Activated naive CD4-positive, alpha-beta T cell treated with anti-CD3 and anti-CD28 coated beads for 36 hours (primary cell): ENCODE results near the gene FYCO1. TPM values are rescaled to one million over a fixed set of nuclear protein-coding genes. Genes with fewer than 3 reads are reported as not detected.

Experiments
- CTCF ChIA-PET: fragments of 350-600 bp; sonication (Branson Sonifier 250); formaldehyde crosslinking; loops from one replicate; lab custom pipeline; 2021; ENCODE audit warnings: antibody characterized with exemption; lab: Charles Lee
- DNase-seq: peaks from one replicate; pipeline ENCODE4 v3.0.0-alpha.2; 2020
- H3K27ac Mint-ChIP-seq: one replicate; pipeline ENCODE4 v1.8.0; 2021; ENCODE audit warnings: mild to moderate bottlenecking, mixed read lengths
- H3K27me3 Mint-ChIP-seq: one replicate; pipeline ENCODE4 v1.8.0; 2021; ENCODE audit warnings: low read depth, mixed read lengths
- H3K36me3 Mint-ChIP-seq: one replicate; pipeline ENCODE4 v1.8.0; 2021; ENCODE audit warnings: low read depth, mixed read lengths
- H3K4me1 Mint-ChIP-seq: one replicate; pipeline ENCODE4 v1.8.0; 2021; ENCODE audit warnings: low read depth, mixed read lengths
- H3K4me3 Mint-ChIP-seq: one replicate; pipeline ENCODE4 v1.8.0; 2021; ENCODE audit warnings: mild to moderate bottlenecking, moderate library complexity, mixed read lengths
- H3K9me3 Mint-ChIP-seq: one replicate; pipeline ENCODE4 v1.8.0; 2021; ENCODE audit warnings: mixed read lengths
- intact Hi-C: fragments of 100-400 bp; cut with micrococcal nuclease; formaldehyde crosslinking; loops from one replicate; pipeline ENCODE4 v1.15.1; 2023
- total RNA-seq, 2 experiments: library from RNA; stranded (reverse); gene quantifications; one replicate each; pipeline ENCODE4 v1.2.3, GENCODE V29; 2021

The FYCO1 gene
- total RNA-seq, 2 experiments from 2014 or later, result 10.2 to 10.5 TPM

DNA sequence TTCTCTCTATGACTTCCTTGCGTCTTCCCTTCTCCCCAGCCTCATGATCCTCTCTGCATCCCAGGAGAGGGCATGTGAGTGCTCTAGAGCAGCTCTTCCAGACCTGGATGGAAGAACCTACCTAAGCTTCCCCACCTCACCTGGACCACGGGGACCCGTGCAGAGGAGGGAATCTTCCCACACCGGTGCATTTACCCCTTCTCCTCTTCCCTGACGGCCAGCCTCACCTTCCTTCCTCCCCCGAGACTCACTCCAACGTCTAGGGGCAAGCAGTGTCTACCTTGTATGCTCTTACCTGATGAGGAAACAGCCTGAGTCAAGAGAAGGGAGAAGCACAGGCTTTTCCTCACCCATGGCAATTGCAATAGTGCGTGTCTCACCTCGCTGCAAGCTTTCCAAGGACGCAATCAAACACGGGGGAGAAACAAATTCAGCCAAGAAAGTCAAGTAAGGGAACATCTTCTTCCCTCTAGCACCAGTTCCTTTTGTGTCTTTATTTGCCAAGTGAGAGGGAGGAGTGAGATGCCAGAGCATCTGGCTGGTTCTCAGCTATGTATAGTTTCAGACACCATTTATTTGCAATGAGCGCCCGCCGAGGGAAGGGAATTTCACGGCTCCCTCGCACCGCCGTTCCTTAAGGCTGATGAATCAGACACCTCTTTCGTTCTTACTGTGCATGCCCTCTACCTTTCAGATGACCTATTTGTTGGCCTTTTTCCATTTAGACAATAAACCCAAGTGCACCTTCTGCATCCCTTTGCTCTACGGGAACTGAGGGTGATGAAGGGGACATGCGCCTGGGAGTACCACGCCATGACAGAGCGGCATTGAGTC, 111.0 kb downstream of the FYCO1 start:
- peaks cover 24% of the 10 kb centered on the region for H3K4me1 Mint-ChIP-seq
- no peak overlapping the region for H3K4me3 Mint-ChIP-seq
- intact Hi-C loops, result no loop called here
- H3K27ac Mint-ChIP-seq, result no peak overlapping the region
- peaks cover 4% of the 10 kb centered on the region for H3K27me3 Mint-ChIP-seq
- CTCF ChIA-PET, result no interaction called here
- H3K9me3 Mint-ChIP-seq, result no peaks in the 10 kb centered on the region
- H3K36me3 Mint-ChIP-seq, result no peaks in the 10 kb centered on the region
- no peak for DNase-seq

DNA sequence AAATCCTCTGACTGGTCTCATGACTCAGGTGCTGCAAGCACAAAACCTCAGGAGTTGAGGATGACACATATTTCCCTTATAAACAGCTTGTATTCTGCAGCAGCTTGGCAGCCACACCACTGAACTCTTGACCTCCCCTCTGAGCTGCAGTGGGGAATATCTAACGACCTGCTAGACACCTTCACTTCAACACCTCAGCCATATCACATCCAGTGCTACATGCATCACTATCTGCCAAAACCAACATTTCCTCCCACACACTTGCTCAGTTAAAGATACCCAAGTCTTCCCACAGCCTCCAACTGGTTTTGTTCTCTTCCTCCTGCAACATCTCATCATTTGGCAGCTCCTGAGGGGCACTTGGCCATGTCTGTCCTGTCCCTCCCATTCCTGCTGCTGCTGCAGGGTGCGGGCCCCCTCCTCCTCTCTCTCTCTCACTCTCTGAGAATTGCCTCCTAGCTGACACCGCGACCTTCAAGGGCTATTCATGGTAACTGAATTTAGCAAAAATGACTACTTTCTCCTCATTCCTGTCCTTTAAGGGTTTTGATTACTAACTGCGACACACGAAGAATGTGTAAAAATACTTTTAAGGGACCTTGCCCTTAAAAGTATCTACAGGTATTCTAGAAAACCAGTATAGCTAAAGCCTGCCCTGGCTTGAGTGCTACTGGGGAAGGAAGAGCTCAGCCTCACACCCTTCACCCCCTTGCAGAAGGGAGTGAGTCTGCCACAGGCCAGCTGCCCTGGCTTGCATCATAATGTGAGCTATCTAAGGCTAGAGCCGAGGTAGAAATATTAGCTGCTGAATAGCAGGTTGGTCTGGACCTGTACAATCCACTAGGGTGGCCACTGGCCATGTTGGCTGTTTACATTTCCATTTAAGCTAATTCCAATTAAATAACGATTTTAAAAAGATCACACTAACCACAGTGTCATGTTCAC, 114.3 kb downstream of the FYCO1 start:
- H3K27ac Mint-ChIP-seq, result no peak overlapping the region
- peak; percentile 49 for DNase-seq
- intact Hi-C loops, result loop anchor here (1.0 kb wide), 1 partner anchor 20 kb away; no protein-coding TSS in a partner anchor
- H3K4me1 Mint-ChIP-seq, result peaks cover 14% of the 10 kb centered on the region
- CTCF ChIA-PET, result interaction anchor here (0.9 to 1.7 kb wide), 3 partner anchors 38 to 198 kb away, joined by 3 to 4 read pairs (median 4); no protein-coding TSS in a partner anchor
- no peak overlapping the region for H3K4me3 Mint-ChIP-seq
- peaks cover 6% of the 10 kb centered on the region for H3K27me3 Mint-ChIP-seq
- no peaks in the 10 kb centered on the region for H3K9me3 Mint-ChIP-seq
- no peaks in the 10 kb centered on the region for H3K36me3 Mint-ChIP-seq

DNA sequence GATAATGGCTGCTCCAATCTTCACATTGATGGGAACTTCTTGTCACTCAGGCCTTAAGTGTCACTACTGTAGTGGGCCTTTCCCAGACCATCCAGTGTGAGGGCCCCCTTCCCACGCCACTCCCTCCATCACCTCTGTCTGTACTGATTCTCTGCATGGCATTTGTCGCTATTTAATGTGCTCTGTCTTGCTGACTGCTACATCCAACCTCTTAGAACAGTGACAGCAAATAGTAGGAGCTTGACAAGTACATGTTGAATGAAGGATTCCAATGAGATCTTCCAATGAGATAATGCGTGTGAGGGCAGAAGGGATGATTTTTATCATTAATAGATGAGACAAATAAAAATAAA, 114.9 kb downstream of the FYCO1 start:
- H3K9me3 Mint-ChIP-seq, result no peaks in the 10 kb centered on the region
- intact Hi-C loops, result loop anchor here (1.0 kb wide), 1 partner anchor 19 kb away; no protein-coding TSS in a partner anchor
- H3K4me1 Mint-ChIP-seq, result peaks cover 14% of the 10 kb centered on the region
- no peaks in the 10 kb centered on the region for H3K36me3 Mint-ChIP-seq
- CTCF ChIA-PET, result interaction anchor here (1.4 to 1.7 kb wide), 2 partner anchors 39 to 198 kb away, joined by 4 read pairs; no protein-coding TSS in a partner anchor
- H3K4me3 Mint-ChIP-seq, result no peak overlapping the region
- DNase-seq, result no peak
- no peak overlapping the region for H3K27ac Mint-ChIP-seq
- H3K27me3 Mint-ChIP-seq, result peaks cover 9% of the 10 kb centered on the region

DNA sequence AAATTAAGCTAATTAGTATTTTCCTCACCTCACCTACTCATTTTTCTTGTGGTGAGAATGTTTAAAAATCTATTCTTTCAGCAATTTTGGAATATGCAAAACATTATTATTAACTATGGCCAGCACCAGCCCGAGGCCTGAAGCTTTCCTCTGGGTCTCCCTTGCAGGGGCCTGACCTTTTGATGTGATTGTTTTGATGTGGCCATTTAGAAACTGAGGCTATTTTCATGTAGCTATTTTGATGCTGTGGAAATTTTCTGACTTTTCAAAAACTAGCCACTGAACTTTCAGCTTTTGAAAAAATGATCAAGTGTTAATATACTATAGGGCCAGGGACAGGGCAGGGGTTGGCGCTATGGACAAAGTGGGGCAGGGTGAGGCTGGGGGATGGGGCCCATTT, 117.5 kb downstream of the FYCO1 start:
- H3K9me3 Mint-ChIP-seq, result peaks cover 4% of the 10 kb centered on the region
- no peak overlapping the region for H3K4me3 Mint-ChIP-seq
- no peaks in the 10 kb centered on the region for H3K36me3 Mint-ChIP-seq
- no peak overlapping the region for H3K27ac Mint-ChIP-seq
- peaks cover 14% of the 10 kb centered on the region for H3K4me1 Mint-ChIP-seq
- no peak for DNase-seq
- peaks cover 12% of the 10 kb centered on the region for H3K27me3 Mint-ChIP-seq
- CTCF ChIA-PET, result interaction anchor here (0.6 kb wide), 1 partner anchor 284 kb away, joined by 3 read pairs; the partner anchor contains the start of gene LIMD1
- intact Hi-C loops, result no loop called here

DNA sequence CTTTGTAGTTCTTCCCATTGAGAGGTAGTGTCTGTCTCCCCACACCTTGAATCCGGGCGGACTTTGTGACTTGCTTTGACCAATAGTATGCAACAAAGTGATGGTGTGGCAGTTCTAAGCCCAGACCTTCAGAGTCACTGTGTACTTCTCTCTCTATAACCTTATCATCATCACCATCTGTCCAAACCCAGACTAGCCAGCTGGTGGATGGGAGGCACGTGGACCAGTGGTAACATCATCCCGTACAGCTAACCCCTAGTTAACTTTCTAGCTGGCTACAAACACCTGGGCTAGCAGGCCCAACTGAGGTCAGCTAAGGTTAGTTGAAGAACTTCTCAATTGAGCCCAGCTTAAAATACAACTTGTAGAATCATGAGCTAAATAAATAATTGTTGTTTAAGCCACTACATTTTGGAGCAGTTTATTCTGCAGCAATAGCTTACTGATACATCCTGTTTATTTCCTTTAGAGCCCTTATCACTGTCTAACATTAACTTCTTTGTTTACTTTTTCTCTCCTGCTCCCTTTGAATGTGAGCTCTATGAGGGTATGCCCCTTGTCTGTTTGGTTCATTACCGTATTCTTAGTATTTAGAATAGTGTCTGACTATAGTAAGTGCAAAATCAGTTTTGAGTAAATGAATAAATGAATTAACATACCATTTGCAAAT, 120.8 kb downstream of the FYCO1 start:
- Mint-ChIP-seq H3K4me3 (no peak overlapping the region), H3K27me3 (peaks cover 32% of the 10 kb centered on the region), H3K27ac (no peak overlapping the region), H3K4me1 (peaks cover 8% of the 10 kb centered on the region), H3K36me3 (no peaks in the 10 kb centered on the region), H3K9me3 (peaks cover 4% of the 10 kb centered on the region)
- DNase-seq, result no peak
- intact Hi-C loops, result no loop called here
- CTCF ChIA-PET, result no interaction called here

DNA sequence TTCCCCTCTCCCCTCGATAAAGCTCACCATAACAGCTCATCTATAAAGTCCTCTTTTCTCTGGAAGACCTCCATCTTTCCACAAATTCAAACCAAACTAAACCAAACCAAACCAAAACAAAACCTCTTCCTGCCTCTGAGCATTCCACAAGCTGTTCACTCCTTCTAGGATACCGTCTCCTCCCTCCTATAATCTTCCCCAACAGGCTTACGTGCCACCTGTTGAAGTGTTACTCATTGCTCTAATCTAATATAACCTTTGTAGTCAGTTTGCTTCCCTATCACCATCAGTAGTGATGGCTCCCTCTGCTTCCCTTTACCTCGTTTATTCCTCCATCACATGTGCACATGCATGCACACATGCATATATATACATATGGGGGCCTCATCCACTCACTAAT, 122.0 kb downstream of the FYCO1 start:
- Mint-ChIP-seq H3K27ac (no peak overlapping the region), H3K4me1 (peaks cover 18% of the 10 kb centered on the region), H3K4me3 (no peak overlapping the region), H3K36me3 (no peaks in the 10 kb centered on the region), H3K9me3 (peaks cover 4% of the 10 kb centered on the region), H3K27me3 (peaks cover 40% of the 10 kb centered on the region)
- CTCF ChIA-PET, result interaction anchor here (1.2 kb wide), 1 partner anchor 131 kb away, joined by 3 read pairs; no protein-coding TSS in a partner anchor
- intact Hi-C loops, result no loop called here
- DNase-seq, result no peak

DNA sequence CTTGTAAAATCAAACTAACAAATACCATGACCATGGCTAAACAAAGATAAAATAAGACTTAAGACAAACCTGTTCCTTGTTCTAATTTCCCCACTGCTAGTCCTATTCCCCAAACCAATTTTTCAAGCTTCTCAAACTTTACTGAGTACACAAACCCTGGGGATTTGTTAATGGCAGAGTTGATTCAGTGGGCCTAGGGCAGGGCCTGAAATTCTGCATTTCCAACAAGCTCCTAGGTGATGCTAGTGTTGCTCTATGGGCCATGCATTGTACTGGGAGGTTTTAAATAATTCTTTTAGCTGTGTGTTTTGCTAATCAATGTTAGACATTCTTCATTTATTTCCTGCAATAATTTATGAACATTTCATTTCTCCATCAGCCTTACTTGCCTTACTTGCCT, 122.6 kb downstream of the FYCO1 start:
- H3K27me3 Mint-ChIP-seq, result peaks cover 40% of the 10 kb centered on the region
- no peak overlapping the region for H3K27ac Mint-ChIP-seq
- CTCF ChIA-PET, result interaction anchor here (1.2 kb wide), 1 partner anchor 132 kb away, joined by 3 read pairs; no protein-coding TSS in a partner anchor

DNA sequence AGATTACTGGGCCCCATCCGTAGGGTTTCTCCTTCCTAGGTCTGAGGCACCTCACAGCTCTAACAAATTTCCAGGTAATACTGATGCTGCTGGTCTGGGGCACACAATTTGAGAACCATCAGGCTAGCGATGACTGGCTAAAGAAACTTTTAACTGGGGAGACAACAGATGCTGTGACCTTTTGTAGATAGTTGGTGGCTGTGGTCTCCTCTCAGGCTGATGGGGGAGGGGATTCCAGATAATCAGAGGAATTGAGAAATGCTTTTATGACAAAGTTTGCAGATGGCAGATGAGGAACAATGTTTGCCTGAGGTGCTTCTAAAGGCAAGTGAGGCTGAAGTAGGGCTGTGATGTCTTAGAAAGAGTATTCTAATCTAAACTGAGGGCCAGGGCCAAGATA, 123.1 kb downstream of the FYCO1 start:
- Mint-ChIP-seq H3K27me3 (peaks cover 40% of the 10 kb centered on the region), H3K36me3 (no peaks in the 10 kb centered on the region), H3K27ac (no peak overlapping the region), H3K4me3 (no peak overlapping the region), H3K4me1 (peaks cover 18% of the 10 kb centered on the region), H3K9me3 (peaks cover 4% of the 10 kb centered on the region)
- DNase-seq, result no peak
- CTCF ChIA-PET, result interaction anchor here (1.2 kb wide), 1 partner anchor 132 kb away, joined by 3 read pairs; no protein-coding TSS in a partner anchor
- intact Hi-C loops, result no loop called here

More for the DNA sequence above, 122.6 kb downstream of the FYCO1 start:
- Mint-ChIP-seq H3K4me3 (no peak overlapping the region), H3K4me1 (peaks cover 18% of the 10 kb centered on the region), H3K36me3 (no peaks in the 10 kb centered on the region), H3K9me3 (peaks cover 4% of the 10 kb centered on the region)
- intact Hi-C loops, result no loop called here
- DNase-seq, result no peak

DNA sequence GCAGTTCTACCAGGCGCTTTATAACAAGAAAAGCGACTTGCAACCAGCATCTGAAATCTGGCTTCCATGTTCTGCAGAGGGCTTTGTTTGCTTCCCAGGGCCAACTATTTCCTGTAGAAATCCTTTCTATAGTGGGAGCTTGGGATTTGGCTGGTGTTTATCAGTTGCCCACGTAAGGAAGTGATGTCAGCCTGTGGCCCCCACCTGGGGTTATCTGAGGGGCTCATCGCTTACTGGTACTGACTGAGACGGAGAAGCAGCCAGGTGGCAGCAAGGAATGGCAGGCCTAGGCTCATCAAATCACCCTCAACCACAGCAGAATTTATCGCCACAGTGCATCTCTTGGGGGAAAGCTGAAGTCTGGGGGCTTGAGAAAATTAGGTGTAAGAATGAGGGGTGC, 123.8 kb downstream of the FYCO1 start:
- no peak overlapping the region for H3K27ac Mint-ChIP-seq
- H3K36me3 Mint-ChIP-seq, result no peaks in the 10 kb centered on the region
- intact Hi-C loops, result no loop called here
- H3K4me1 Mint-ChIP-seq, result peaks cover 18% of the 10 kb centered on the region
- peaks cover 4% of the 10 kb centered on the region for H3K9me3 Mint-ChIP-seq
- peaks cover 44% of the 10 kb centered on the region for H3K27me3 Mint-ChIP-seq
- no peak for DNase-seq
- CTCF ChIA-PET, result no interaction called here
- no peak overlapping the region for H3K4me3 Mint-ChIP-seq

DNA sequence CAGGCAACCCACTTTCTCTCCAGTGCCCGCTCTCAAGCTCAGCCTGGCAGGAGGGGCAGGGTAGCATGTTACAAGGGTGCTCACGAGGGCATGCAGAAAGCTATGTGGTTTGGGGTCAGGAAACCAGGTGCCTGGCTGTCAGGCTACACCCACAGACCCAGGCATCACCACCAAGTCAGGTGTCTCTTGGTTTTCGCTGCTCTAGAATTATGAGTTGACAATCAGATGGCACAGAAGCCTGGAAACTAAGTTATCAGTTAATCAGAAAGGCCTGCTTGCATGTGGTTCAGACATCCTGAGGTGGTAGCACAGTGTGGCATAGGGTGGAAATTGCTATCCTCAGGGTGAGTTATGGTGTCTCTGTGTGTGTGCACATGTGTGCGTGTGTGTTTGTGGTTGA, 125.5 kb downstream of the FYCO1 start:
- Mint-ChIP-seq H3K27ac (no peak overlapping the region), H3K36me3 (no peaks in the 10 kb centered on the region), H3K27me3 (peaks cover 52% of the 10 kb centered on the region), H3K9me3 (peaks cover 4% of the 10 kb centered on the region), H3K4me3 (no peak overlapping the region), H3K4me1 (peaks cover 25% of the 10 kb centered on the region)
- CTCF ChIA-PET, result no interaction called here
- peak; percentile 42 for DNase-seq
- intact Hi-C loops, result no loop called here

DNA sequence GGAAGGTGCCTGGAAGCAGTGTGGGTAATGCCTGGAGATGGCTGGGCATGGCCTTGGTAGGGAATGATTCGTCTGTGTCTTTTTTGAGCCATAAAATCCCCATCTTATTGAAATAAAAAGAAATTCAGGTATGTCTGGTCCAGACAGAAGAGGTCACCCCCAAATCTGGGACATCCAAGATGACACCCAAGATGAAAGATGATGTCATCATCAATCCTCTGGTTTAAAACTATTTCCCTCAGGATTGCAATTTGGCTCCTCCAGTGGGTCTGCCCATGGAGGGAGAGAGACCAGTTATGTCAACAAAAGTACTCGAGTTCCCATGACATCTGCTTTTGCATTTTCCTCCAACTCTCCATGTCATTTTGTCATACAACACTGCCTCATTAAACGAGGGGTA, 126.0 kb downstream of the FYCO1 start:
- Mint-ChIP-seq H3K4me3 (no peak overlapping the region), H3K9me3 (peaks cover 4% of the 10 kb centered on the region), H3K27ac (no peak overlapping the region), H3K27me3 (peaks cover 55% of the 10 kb centered on the region), H3K4me1 (peaks cover 30% of the 10 kb centered on the region), H3K36me3 (no peaks in the 10 kb centered on the region)
- CTCF ChIA-PET, result no interaction called here
- intact Hi-C loops, result no loop called here
- no peak for DNase-seq

DNA sequence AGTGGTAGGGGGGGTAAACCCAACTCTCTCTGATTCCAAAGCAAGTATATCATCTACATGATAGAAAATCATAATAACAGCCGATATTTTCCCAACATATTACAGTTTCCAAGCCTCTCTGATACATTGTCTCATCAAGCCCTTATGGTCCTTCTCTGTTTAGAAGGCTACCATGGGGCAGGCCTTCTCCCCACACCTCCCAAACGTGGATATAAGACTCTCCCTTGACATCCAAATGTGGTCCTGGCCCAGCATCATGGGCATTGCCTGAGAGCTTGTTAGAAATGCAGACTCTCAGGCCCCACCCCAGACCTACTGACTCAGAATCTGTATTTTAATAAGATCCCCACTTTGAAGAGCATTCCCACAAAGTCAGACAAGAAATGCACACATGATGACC, 127.0 kb downstream of the FYCO1 start:
- no peak for DNase-seq
- Mint-ChIP-seq H3K36me3 (no peaks in the 10 kb centered on the region), H3K4me1 (peaks cover 31% of the 10 kb centered on the region), H3K9me3 (peaks cover 5% of the 10 kb centered on the region), H3K27ac (no peak overlapping the region), H3K4me3 (no peak overlapping the region), H3K27me3 (peaks cover 55% of the 10 kb centered on the region)
- intact Hi-C loops, result no loop called here
- CTCF ChIA-PET, result no interaction called here
